Panc1 (cell line): ENCODE results near the gene CDC45.

Experiments used
- CTCF ChIP-seq: fragments of 450-650 bp; IDR thresholded peaks from 2 replicates; pipeline ENCODE4 v1.5.1; 2017; ENCODE audit warnings: mild to moderate bottlenecking
- POLR2AphosphoS5 ChIP-seq: IDR thresholded peaks from 2 replicates; pipeline ENCODE4 v1.6.1; 2012; ENCODE audit warnings: mild to moderate bottlenecking, low read depth, low read length, moderate library complexity
- REST ChIP-seq, 2 experiments: IDR thresholded peaks; 2 replicates each; pipeline ENCODE4 v1.6.1; 2011 to 2012; ENCODE audit warnings: low read depth in 2 of 2, control low read depth in 1 of 2, low read length in 1 of 2, mild to moderate bottlenecking in 1 of 2, moderate library complexity in 1 of 2; ENCODE audit not compliant: insufficient read depth in 1 of 2
- TCF7L2 ChIP-seq: IDR thresholded peaks from 2 replicates; pipeline ENCODE4 v1.6.1; 2011; ENCODE audit warnings: mild to moderate bottlenecking, low read depth, low read length, inconsistent platforms

- TF ChIP-seq CTCF (no peak), REST (IDR thresholded peaks at IDR 0.05; ENCODE audit: insufficient read depth in 1 of 2, low read depth in 2 of 2, low read length in 1 of 2) (no peak), POLR2AphosphoS5 (no peak), TCF7L2 (no peak)
Measured at GRCh38 chr22:19451570-19451969, 28.1 kb upstream of the CDC45 start.
